ENCODE measurements around the gene IVNS1ABP. TPM values are rescaled to one million over a fixed set of nuclear protein-coding genes. Genes with fewer than 3 reads are reported as not detected.

The IVNS1ABP gene
- total and polyA plus RNA-seq, 9 of the 15 experiments (the other 6 are each of a cell fraction or from before 2014, with no cell fraction given): 30.6 to 126 (median 77.7) TPM

DNA sequence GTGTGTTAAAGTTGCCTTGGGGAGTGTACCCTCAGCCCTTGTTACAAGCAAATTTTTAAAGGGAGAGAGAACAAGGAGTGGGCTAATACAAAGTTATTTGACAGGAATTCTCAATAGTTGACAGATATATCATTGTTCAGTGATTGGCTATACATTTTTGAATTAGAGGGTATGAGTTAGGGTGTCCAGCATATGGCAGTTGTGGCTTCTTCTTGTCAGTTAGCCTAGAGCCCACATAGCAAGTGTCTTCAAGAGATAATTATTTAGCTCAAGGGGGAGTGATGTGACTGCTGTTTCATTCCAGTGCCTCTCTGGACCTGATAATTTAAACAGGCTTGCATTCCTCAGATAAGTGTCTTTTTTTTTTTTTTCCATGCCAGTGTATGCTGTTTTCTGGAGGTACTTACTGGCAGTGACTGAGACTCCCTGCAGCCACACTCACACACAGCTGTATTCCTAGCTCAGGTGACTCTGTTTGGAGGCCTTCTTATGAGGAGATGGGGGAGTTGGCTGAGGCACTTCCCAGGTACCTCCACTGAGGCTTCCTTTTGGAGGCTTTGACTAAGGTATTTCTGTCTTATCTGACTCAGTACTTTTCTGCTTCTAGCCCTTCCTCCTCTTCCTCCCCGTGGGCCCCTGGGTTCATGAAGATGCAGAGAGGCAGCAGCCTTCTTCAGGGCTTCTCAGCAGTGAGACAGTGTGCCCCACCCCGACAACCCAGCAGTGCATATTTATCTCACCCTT is 32.3 kb downstream of the IVNS1ABP start (continued):
- TF ChIP-seq, protein P1, sequence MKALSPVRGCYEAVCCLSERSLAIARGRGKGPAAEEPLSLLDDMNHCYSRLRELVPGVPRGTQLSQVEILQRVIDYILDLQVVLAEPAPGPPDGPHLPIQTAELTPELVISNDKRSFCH (CRISPR knock-in tag; IDR thresholded peaks at IDR 0.05): no peak
- TF ChIP-seq, protein P1 (tag; IDR thresholded peaks at IDR 0.05): peak; percentile 86
- TF ChIP-seq CBFA2T3 (IDR thresholded peaks at IDR 0.05) (peak; percentile 100), FOSL1 (tag; conservative IDR thresholded peaks at IDR 0.05) (peak; percentile 81), POLR2AphosphoS5 (IDR thresholded peaks at IDR 0.05; ENCODE audit: control insufficient read depth, insufficient read depth, low read depth, low read length) (peak; percentile 99), ZNF431 (CRISPR knock-in tag; IDR thresholded peaks at IDR 0.05) (peak; percentile 45; the same call in 1 of the 2 replicates), NBN (IDR thresholded peaks at IDR 0.05; ENCODE audit: low read depth) (peak; percentile 94), NFRKB (IDR thresholded peaks at IDR 0.05; ENCODE audit: low read depth) (peak; percentile 70), SUPT5H (IDR thresholded peaks at IDR 0.05) (peak; percentile 55; the same call in 1 of the 2 replicates), PTRF (tag; IDR thresholded peaks at IDR 0.05) (no peak), DMBX1 (CRISPR knock-in tag; IDR thresholded peaks at IDR 0.05; ENCODE audit: borderline replicate concordance) (peak; percentile 91), ZNF589 (CRISPR knock-in tag; IDR thresholded peaks at IDR 0.05; ENCODE audit: low read depth) (peak; percentile 95), SIN3A (IDR thresholded peaks at IDR 0.05; ENCODE audit: borderline replicate concordance in 2 of 2, control insufficient read depth in 1 of 2, low read depth in 2 of 2, low read length in 2 of 2) (0 out of 4 replicates have a peak, but pooled peaks of 1 of the 2 experiments have one; percentile 13), ZNF583 (CRISPR knock-in tag; IDR thresholded peaks at IDR 0.05) (no peak)
- TF ChIP-seq, protein P2, sequence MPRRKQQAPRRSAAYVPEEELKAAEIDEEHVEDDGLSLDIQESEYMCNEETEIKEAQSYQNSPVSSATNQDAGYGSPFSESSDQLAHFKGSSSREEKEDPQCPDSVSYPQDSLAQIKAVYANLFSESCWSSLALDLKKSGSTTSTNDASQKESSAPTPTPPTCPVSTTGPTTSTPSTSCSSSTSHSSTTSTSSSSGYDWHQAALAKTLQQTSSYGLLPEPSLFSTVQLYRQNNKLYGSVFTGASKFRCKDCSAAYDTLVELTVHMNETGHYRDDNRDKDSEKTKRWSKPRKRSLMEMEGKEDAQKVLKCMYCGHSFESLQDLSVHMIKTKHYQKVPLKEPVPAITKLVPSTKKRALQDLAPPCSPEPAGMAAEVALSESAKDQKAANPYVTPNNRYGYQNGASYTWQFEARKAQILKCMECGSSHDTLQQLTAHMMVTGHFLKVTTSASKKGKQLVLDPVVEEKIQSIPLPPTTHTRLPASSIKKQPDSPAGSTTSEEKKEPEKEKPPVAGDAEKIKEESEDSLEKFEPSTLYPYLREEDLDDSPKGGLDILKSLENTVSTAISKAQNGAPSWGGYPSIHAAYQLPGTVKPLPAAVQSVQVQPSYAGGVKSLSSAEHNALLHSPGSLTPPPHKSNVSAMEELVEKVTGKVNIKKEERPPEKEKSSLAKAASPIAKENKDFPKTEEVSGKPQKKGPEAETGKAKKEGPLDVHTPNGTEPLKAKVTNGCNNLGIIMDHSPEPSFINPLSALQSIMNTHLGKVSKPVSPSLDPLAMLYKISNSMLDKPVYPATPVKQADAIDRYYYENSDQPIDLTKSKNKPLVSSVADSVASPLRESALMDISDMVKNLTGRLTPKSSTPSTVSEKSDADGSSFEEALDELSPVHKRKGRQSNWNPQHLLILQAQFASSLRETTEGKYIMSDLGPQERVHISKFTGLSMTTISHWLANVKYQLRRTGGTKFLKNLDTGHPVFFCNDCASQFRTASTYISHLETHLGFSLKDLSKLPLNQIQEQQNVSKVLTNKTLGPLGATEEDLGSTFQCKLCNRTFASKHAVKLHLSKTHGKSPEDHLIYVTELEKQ (CRISPR knock-in tag; IDR thresholded peaks at IDR 0.05): no peak
- TF ChIP-seq, protein P3, sequence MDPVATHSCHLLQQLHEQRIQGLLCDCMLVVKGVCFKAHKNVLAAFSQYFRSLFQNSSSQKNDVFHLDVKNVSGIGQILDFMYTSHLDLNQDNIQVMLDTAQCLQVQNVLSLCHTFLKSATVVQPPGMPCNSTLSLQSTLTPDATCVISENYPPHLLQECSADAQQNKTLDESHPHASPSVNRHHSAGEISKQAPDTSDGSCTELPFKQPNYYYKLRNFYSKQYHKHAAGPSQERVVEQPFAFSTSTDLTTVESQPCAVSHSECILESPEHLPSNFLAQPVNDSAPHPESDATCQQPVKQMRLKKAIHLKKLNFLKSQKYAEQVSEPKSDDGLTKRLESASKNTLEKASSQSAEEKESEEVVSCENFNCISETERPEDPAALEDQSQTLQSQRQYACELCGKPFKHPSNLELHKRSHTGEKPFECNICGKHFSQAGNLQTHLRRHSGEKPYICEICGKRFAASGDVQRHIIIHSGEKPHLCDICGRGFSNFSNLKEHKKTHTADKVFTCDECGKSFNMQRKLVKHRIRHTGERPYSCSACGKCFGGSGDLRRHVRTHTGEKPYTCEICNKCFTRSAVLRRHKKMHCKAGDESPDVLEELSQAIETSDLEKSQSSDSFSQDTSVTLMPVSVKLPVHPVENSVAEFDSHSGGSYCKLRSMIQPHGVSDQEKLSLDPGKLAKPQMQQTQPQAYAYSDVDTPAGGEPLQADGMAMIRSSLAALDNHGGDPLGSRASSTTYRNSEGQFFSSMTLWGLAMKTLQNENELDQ (CRISPR knock-in tag; IDR thresholded peaks at IDR 0.05; ENCODE audit: borderline replicate concordance): no peak
- TF ChIP-seq, protein P4, sequence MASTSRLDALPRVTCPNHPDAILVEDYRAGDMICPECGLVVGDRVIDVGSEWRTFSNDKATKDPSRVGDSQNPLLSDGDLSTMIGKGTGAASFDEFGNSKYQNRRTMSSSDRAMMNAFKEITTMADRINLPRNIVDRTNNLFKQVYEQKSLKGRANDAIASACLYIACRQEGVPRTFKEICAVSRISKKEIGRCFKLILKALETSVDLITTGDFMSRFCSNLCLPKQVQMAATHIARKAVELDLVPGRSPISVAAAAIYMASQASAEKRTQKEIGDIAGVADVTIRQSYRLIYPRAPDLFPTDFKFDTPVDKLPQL (IDR thresholded peaks at IDR 0.05; ENCODE audit: extremely low read depth, insufficient read length): no peak
- TF ChIP-seq, protein P5, sequence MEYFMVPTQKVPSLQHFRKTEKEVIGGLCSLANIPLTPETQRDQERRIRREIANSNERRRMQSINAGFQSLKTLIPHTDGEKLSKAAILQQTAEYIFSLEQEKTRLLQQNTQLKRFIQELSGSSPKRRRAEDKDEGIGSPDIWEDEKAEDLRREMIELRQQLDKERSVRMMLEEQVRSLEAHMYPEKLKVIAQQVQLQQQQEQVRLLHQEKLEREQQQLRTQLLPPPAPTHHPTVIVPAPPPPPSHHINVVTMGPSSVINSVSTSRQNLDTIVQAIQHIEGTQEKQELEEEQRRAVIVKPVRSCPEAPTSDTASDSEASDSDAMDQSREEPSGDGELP (CRISPR knock-in tag; IDR thresholded peaks at IDR 0.05; ENCODE audit: borderline replicate concordance): peak; percentile 85
